Jurkat, Clone E6-1 (cell line): Measurements from ENCODE around the gene SUCLG2.
A peak's percentile ranks its signal among the peaks of the same experiment; 100 is the strongest.
"Not testable (repeated sequence)": the region's sequence is repeated elsewhere in the genome, so short reads cannot be mapped to it uniquely, and the experiment has no call there.

ENCODE experiments used
- DNase-seq: peaks from one replicate; pipeline ENCODE4 v3.0.0-alpha.2; 2011; ENCODE audit warnings: low read depth, low spot score
- H3K4me3 ChIP-seq: 2 replicates; pipeline ENCODE4 v1.5.1; 2011; ENCODE audit warnings: mild to moderate bottlenecking, low read length, control low read depth, moderate library complexity

SUCLG2 gene

DNA sequence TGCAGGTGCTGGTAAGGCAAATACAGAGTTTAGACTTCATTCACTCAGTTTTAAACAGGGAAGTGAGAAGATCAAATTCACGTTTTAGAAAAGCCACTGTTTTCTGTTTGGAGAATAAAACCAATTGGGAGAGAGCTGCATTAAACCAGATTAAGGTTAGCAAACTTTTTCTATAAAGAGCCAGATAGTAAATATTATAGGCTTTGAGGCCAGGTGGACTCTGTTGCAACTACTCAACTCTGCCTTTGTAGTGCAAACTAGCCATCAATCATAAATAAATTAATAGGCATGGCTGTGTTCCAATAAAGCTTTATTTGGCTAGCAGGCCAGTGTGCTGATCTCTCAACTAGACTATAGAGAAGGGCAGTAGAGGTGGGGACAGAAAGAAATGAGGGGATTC, 33.5 kb downstream of the SUCLG2 start:
- DNase-seq = no peak
- no peak overlapping the region for H3K4me3 ChIP-seq

DNA sequence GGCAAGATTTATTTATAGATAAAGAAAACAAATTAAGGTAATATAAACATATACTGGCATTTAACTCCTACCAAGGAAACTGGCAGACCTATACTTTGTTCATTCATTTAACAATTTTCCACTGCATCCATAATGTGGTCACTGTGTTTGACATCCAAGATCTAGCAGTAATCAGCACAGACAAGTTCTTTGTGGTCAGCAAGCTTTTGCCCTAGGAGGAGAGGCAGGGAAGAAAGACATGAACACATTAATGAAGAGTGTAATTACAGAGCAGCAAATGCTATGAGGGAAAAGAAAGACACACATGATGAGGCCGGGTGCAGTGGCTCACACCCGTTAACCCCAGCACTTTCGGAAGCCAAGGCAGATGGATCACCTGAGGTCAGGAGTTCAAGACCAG, 34.4 kb downstream of the SUCLG2 start:
- no peak overlapping the region for H3K4me3 ChIP-seq
- DNase-seq = no peak

DNA sequence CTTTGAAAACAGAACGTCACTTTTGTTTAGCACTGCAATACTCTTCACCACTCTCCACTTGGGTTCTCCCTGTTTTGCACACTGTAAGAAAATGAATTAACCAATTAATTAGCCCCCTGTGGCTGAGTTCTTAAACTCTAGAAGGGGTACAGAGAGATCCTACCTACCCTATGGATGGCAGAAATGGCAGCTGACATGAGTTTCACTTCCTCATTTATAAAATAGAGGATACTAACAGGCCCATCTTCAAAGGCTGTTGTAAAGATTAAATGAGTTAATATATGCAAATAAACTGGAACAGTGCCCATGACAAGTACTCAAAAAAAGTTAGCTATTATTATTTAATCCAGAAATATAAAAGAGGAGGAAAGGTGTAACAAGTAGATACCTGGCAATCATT, 36.9 kb downstream of the SUCLG2 start:
- DNase-seq = no peak

DNA sequence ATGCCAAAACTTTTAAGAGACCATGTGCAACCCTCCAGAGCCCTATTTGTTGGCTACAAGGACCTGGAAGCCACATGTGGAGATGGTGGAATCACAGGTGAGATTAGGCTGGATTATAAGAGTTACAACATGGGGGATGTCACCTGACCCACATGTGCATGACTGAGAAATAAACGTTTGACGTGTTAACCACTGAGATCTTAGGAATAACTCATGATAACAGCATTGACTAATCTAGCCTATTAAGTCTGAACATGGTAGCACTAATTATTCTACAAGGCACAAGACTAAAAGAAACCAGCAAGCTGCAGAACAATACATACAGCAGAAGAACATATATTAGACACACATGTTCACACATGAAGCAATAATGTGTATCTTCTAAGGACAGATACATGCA, 38.4 kb downstream of the SUCLG2 start:
- H3K4me3 ChIP-seq = no peak overlapping the region
- DNase-seq = no peak

More for the DNA sequence above, 36.9 kb downstream of the SUCLG2 start:
- no peak overlapping the region for H3K4me3 ChIP-seq

DNA sequence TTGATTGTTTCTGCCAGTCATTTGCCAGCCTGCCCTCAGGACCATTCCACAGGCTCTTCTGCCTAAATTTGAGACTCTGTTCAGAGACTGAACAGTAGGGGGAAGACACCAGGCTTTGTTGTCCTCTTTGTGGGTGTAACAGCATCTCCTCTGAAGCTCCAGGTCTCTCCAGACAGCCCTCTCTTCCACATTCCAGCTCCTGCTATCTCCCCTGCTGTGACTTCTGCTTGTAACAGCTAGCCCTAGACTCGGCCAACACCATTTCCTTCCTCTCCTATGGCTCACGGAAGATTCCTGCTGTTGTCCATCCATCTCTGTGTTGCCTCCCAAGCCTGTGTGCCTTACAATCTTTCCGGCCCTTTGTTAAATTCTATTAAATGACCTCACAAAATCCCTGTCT, 40.2 kb downstream of the SUCLG2 start:
- no peak for DNase-seq

DNA sequence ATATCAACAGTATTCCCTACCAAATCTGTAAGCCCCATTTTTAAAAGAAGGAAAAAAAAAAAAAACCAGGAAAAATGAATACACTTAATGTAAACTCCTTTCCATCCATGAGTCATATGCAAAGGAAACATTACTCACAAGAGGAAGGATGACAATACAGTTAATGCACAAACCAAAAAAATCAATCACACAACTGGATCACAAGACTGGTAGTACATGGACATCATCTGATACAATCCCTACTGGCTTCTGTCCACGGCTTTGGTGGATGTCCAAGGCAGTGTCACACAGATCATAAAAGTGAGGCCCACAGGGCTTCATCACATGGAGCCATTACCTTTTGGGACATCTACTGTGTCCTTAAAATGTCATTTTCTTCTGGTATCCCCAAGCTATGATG, 44.0 kb downstream of the SUCLG2 start:
- no peak for DNase-seq

More for the DNA sequence above, 40.2 kb downstream of the SUCLG2 start:
- no peak overlapping the region for H3K4me3 ChIP-seq

DNA sequence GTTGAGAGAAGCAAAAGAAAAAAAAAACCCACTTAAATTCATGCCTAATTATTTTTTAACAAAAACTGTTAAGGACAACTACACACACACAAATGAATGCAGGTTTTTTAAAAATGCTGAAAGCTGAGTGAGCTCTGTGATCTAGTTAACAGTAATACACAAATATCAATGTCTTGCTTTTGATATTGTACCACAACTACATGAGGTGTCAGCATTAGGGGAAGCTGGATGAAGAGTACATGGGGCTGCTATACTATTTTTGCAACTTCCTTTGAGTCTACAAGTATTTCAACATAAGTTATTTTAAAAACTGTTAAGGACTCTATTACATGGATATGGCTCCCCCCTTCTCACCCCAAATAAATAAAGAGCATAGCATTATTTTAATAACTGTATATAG, 44.7 kb downstream of the SUCLG2 start:
- DNase-seq = no peak
- no peak overlapping the region for H3K4me3 ChIP-seq

More for the DNA sequence above, 44.0 kb downstream of the SUCLG2 start:
- H3K4me3 ChIP-seq = no peak overlapping the region

DNA sequence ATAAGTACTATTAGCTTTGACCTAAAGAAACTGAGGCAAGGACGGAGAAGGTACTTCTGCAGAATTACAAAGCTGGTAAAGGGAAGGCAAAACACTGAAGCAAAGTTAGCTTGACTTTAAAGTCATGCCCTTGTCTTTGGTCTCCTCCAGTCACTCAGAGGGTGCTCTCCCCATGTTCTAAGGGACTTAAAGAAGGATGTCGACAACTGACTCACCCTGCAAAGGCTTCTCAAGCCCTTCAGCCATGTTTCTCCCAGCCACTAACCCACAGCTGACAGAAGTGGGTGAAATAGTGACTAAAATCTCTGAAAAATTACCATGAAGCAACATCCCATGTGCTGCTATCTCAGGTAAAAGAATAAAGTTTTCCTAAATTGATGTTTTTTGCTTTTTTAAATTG, 46.4 kb downstream of the SUCLG2 start:
- no peak overlapping the region for H3K4me3 ChIP-seq

DNA sequence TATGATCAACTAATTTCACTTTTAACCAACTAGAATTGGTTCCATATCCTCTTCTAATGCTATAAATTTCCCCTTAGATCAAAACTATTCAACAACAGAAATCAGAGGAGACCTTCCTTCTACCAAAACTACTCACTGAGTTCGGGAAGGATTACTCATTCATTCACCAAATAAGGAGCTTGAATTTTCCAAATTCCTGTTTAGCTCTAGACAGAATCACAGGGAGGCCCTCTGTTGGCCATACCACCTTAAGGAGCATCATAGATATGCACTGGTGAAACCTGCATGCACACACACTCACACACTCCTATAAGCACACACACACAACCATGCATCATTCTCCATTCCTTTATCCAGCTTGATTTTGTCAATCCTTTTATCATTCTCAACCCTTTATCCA, 49.0 kb downstream of the SUCLG2 start:
- no peak overlapping the region for H3K4me3 ChIP-seq
- no peak for DNase-seq

More for the DNA sequence above, 46.4 kb downstream of the SUCLG2 start:
- DNase-seq = no peak

DNA sequence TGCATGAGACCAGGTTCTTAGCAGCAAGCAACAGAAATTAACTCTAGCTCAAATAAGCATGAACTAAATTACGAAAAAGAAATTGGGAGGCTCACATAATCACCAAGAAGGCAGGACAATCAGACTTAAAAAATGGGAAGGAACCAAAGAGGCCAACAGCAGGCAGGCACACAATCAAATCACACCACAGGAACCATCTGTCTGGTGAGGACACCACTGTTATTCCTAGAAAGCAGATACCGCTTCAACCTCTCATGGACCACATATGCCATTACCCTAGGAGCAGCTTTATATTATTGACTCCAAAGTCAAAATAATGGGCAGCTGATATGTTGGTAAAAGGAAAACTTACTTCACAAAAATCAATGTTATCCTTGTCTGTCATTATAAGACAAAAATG, 51.6 kb downstream of the SUCLG2 start:
- H3K4me3 ChIP-seq = no peak overlapping the region
- no peak for DNase-seq

DNA sequence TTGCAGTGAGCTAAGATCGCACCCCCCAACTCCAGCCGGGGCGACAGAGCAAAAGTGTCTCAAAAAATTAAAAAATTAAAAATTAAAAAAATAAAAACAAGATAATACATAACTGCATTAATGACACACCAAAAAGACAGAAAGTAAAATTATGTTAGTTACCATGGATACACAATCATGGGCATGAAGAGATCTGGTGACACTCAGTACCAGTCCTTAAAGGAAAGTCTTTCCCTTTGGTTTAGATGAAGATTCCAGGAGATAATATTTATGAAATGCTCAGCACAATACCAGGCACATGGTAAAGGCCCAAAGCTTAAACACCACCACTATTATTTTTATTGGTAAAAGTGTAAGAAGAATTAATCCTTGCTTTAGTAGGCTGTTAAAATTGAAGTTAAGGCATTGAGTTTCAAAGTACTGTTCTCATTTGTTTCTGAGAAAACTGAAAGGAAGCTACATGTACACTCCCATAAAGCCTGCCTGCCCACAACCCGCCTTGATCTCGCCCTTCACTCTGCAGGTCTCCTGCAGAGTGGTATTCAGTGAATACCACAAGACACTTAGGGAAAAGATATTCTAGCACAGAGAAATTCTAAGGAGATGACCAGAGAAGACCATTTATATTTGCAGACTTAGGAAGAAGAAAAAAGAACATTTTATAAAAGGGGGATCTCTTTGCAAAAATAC, 52.3 kb downstream of the SUCLG2 start:
- H3K4me3 ChIP-seq = no peak overlapping the region

DNA sequence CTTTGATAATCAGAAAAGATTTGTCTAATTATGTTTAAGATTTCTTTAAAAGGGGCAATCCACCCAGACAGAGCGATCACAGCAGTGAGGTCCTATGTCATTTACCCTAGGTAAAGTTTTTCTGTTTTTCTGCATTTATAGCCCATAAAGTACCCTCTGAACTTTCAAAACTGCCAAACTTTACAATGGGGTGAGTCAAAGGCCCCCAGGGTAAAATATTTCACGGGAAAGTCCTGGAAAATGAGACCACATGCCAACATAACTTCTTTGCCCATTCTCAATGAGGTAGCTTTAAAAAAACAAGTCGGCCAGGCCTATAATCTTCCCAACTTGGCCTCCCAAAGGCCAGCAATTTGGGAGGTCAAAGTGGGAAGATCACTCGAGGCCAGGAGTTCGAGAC, 53.0 kb downstream of the SUCLG2 start:
- no peak overlapping the region for H3K4me3 ChIP-seq
- DNase-seq = no peak

More for the DNA sequence above, 52.3 kb downstream of the SUCLG2 start:
- DNase-seq = peak; percentile 43

DNA sequence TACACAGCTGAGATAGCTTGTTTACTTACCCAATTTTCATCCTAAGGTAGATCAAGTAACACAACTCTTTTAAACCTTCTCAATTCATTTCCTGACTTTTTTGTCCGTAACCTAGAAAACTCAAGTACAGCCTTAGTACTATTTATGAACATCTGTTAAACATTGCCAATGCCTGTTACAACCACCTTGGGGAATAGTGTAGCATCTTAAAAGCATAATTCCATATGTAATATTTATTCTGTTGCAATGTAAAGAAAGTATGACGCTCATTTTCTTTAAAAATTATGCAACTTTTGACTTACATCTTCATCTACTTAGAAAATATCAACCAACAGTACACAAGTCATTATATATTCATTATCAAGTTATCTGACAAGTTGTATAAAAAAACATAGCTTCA, 54.6 kb downstream of the SUCLG2 start:
- no peak overlapping the region for H3K4me3 ChIP-seq
- DNase-seq = no peak

DNA sequence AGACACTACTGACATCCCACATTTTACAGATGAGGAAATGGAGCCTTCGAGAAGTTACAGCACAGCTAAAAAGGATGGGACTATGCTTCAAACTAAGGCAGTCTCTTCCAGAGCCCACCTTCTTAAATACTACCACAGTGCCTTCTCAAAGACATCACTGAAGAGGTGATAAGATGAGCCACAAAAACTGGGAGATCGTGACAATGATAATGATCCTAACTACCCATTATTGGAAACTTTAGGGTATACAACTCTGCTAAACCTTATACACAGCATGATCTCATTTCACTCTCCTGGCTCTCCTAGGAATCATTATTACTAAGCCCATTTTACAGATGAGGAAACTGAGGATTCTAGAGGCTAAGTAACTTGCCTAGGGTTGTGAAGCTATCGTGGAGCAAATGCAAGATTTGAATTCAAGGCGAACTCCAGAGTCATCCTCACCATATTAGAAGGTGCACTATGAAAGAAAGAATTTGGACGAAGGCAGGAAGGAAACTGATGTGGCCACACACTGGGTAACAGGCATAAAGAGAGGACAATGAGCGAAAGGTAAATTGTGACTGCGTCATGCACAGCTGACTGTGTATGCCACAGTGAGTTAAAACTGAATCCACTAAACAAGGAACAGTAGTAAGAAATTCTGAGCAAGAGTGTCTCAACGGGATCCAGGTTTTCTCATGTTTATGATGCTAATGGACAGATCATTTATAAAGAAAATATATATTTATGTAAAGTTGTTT, 55.4 kb downstream of the SUCLG2 start:
- no peak for DNase-seq
- no peak overlapping the region for H3K4me3 ChIP-seq

DNA sequence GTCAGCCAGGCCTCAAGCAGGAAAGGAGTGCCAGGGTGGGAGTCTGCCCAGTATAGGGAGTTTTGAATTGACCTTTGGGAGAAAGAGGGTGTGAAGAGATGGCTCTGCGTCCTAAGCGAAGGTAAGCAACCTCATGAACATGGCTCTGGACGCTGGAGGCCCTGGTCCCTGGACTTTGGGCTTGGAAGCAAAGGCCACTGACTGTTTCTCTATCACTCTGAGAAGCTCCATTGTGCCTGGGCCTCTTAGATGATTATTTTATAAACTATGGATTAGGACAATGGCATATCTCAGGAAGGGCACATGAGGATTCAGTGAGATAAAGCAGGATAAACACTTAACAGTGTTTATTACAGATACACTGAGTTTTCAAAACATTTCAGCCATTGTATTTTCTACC, 59.0 kb downstream of the SUCLG2 start:
- no peak overlapping the region for H3K4me3 ChIP-seq
- no peak for DNase-seq

DNA sequence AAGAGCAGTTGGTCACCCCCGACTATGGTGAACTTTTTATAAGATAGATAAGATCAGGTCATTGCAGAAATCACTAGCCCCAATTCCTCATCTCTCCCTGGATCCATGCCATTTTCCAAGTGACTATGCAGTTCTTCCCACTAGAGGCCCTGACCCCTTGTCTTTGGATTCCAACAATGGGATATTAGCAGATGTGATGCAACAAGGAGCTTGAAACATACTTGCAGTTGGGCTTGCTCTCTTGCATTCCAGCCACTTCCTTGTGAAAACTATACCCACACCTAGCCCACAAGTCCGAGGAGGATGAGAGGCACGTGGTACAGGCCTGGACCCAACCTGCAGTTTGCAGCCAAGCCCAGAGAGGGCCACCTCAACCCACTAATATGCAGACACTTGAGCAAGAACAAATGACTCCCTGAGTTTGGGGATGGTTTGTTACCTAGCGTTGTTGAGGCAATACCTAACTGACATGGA, 60.6 kb downstream of the SUCLG2 start:
- no peak for DNase-seq
- no peak overlapping the region for H3K4me3 ChIP-seq

DNA sequence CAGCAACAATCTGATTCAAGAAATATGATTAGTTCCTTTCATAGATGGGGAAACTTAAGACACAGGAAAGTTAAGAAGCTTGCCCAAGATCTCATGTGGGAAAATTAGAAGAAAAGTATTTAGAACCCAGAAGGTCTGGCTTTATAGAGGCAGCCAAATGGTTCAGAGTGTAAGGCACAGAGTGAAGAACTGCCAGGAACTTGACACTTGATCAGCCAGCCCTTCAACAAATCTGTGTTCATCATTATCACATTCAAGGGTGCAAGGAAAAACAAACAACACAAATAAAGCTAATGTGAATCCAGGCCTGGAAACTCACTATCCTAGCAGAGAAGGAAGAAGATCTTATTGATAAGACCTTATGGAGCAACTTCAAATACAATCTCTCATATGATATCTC, 62.4 kb downstream of the SUCLG2 start:
- no peak for DNase-seq
- no peak overlapping the region for H3K4me3 ChIP-seq

DNA sequence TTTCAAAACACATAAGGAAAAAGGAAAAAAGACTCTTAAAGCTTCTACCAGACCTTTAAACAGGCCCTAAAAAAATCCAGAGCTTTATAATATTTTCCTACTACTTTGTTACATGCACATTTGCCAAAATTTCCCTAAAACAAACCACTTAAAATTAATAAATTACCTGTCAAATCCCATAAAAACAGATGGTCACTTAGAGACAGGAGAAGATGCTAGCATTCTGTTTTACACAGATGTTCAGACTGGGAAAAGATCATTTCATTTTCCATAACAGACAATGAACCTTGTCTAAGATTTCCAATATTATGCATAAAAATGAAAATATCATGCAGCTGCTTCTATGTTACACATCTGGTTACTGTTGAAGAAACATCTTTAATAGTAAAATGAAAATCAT, 66.6 kb downstream of the SUCLG2 start:
- no peak overlapping the region for H3K4me3 ChIP-seq
- no peak for DNase-seq

DNA sequence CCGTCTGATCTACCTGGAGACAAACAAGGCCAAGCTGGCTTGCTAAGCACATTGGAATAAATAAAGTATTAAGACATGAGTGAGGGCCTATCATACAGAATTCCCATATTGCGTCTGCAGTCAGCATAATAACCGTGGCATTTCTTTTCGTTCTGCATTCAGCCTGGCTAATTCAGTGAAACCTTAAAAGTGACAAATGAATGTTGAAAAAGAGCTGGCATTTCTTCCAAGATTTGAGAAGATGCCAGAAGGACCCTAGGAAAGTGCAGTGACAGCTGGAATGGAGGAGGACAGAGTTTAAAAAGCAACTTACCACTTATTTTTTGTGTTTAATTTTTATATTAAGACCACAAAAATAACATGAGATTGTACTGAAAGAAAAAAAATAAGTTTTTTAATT, 67.1 kb downstream of the SUCLG2 start:
- no peak for DNase-seq
- H3K4me3 ChIP-seq = no peak overlapping the region

DNA sequence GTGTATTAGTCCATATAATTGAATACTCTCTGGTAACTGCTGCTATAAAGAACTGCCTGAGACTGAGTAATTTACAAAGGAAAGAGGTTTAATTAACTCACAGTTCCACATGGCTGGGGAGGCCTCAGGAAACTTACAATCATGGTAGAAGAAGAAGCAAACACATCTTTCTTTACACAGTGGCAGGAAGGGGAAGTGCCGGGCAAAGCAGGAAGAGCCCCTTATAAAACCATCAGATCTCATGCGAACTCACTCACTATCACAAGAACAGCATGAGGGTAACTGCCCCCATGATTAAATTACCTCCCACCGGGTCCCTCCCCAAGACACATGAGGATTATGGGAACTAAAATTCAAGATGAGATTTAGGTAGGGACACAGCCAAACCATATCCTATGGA, 69.8 kb downstream of the SUCLG2 start:
- DNase-seq = not testable (repeated sequence)

More for the DNA sequence above, 69.8 kb downstream of the SUCLG2 start:
- H3K4me3 ChIP-seq = not testable (repeated sequence)
